GM19193 (cell line): ENCODE measurements around the gene DNAH17.

Experiments used
- POLR2A ChIP-seq: IDR thresholded peaks from 4 replicates; pipeline ENCODE4 v1.6.1; 2011; ENCODE audit not compliant: insufficient read depth, insufficient read length; ENCODE audit errors: extremely low read depth

Gene DNAH17

DNA sequence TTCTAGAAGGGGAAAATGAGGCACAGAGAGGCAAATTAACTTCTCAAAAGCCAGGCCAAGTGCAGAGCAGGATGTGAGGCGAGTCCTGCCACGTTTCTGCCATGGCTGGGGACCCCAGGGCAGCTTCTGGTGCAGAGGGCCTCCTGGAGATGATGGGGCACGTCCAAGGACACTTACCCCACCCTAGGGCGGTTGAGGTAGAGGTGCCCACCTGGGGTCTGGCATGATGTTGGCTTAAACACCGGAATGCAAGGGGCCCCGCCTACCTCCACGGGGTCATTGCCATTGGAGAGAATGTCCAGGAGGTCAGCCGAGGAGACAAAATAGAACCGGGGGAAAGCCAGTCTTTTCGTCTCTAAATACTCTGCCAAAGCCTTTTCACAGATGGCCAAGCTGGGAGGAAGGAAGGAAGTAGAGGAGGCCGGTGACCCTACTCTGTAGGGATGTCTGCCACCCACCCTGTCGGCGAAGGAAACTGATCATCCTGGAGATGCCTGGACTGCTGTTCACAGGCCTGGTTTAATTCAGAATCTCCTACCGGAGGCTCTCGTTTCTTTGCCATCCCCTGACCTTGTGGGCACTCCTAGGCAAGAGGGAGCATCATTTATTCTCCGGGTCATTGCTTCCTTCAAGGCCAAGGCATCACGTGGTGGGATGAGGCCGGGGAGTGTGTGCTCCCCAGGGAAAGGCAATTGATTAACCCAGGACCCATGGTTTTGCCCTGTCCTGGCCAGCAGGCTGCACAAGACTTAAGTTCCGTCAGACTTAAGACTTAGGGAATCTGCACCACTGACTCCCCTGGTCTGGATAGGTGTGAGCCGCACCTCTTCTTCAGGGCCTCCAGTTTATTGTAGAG is 70.5 kb downstream of the DNAH17 start:
- TF ChIP-seq POLR2A, result no peak

DNA sequence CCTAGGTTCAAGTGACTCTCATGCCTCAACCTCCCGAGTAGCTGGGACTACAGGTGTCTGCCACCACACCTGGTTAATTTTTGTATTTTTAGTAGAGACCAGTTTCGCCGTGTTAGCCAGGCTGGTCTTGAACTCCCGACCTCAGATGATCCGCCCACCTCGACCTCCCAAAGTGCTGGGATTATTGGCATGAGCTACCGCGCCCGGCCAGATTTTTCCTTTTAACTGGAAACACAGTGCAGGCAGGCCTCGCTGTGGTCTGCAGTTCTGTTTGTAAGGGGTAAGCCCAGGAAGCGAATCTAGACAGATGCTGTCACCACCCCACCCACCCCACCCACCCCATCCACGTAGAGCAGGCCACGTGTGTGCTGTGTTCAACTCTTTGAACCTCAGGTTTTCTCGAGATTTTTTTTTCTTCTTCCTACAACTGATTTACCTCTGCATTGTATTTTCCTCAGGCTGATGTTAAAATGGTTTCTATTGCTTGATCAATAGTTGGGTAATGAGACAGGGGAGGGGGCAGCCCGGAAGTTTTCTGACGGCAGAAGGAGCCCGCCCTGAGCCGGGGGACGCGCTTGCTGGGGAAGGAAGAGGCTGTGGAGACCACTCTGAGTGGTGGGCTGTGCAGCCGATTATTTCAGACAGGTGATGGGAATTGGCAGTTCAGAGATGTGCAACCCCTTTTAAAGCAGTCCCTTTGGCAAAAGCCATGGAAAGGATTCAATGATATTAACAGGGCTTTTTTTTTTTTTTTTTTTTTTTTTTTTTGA is 72.9 kb downstream of the DNAH17 start:
- TF ChIP-seq POLR2A, result no peak

DNA sequence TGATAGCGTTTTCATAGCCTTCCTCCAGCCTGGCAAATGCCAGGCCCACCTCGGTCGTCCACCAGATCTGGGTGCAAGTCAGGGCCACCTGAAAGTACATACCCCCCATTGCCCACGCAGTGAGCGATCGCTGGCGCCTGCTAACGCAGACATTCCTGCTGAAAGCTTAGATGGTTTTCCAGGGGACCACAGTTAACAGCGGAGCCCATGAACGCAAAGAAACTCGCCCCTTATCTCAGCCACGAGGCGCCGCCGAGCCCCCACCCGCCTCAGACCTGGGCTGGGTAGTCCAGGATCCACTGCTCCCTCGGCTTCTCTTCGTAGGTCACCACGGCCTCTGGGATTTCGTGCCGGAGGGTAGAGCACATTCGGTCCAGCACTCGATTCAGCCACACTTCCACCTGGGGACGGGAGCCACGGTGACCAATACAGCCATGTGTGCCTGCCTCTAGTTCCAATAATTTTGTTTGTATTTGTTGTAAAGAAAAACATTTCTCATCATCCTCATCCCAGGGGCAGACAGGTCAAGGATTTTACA is 74.5 kb downstream of the DNAH17 start:
- TF ChIP-seq POLR2A, result no peak

DNA sequence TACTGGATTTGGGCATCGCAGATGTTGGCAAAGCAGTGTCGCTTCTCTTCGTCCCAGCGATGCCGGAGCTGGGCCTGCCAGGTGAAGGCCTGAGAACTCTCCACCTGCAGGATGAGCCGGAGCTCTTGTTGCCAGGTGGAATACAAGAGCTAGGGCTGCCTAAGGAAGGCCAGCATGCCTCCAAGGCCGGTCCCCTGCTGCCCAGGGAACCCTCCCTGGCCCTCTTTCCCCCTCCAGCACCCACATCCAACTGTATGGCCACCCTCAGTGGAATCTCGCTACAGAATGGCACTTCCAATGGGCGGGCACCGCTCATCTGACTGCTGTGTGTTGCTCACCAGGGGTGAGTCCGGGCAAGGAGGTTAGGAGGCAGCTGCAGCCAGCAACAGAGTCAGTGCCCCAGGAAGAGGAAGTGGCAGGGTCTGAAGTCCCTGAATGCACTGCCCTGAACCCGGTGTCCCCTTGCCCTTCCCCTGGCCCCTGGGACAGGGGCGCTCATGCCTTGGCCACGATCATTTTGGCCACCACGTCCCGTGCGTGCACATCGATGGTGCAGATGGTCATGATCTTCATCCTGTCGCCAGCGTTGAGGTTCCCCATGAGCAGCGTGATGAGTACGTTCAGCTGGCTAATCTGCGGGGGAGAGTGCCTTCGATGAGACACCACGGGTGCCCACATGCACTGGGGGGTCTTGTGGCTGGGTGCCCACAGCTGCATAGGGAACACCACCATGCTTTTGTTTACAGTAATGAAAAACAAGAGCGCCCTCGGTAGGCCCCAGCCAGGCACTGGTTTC is 75.8 kb downstream of the DNAH17 start:
- no peak for TF ChIP-seq POLR2A

DNA sequence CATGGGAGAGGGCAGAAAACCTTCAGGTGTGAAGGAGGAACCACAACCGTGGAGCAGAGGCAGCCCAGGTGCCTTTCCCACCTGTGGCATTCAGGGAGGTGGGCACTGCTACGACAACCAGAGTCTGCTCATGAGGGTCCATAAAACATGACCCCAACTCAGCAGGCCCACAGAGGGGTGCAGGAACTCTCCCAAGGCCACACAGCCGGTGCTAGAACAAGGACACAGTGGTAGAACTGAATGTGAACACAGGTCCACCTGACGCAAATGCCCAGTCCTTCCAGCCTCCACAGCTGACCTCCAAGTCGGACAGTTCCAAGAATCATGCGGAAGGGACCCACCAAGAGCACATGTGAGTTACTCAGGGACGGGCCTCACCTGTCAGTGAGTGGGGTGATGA is 76.4 kb downstream of the DNAH17 start:
- no peak for TF ChIP-seq POLR2A

DNA sequence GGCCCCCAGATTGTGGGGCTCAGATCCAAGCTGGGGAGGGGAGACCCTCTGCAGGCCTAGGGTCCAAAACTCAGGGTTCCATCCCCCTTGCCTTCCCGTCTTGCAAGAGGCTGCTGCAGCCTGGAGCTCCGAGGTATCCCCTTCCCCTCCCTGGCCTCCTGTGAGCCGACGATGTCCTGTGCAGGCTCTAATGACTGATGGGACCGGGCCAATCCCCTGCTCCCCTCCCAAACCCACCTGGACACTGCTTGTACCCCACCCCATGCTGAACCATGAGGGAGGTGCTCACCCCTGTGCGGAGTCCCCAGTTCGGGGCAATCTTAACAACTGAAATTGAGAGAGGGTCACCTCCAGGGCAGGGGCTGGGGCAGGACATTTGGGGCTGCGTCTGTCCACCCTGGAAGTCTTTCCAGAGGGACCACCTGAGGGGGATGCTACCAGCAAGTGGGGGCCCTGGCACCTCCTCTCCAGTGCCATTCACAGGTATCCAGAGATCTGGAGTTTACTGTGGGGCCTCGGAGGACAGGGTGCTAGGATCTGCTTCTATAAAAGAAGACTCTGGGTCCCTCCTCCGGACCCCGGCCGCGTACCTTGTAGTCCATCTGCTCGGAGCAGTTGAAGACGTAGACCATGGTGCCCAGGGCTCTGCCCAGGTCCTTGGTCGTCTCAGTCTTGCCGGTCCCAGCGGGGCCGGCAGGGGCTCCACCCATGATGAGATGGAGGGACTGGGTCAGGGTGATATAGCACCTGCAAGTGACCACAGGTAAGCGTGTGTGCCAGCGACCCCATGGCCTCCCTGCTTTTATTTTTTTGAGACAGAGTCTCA is 77.3 kb downstream of the DNAH17 start:
- TF ChIP-seq POLR2A, result no peak

DNA sequence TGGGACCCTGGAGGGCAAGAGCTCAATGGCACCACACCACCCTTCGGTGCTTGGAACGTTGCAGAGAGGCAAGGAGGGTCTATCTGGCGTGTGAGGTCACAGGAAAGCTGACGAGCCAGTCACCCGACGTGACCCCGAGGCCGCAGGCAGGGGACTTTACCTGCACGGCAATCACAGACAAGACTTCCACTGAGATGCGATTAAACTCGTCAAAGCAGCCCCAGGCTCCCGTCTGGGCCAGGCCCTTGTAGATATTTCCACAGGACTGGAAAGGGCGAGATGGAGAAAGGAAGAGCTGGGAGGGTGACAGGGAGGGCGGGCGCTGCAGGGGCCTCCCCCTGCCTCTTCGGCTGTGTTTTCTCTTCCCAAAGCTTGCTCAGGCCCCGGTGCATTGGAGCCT is 78.3 kb downstream of the DNAH17 start:
- TF ChIP-seq POLR2A, result no peak

DNA sequence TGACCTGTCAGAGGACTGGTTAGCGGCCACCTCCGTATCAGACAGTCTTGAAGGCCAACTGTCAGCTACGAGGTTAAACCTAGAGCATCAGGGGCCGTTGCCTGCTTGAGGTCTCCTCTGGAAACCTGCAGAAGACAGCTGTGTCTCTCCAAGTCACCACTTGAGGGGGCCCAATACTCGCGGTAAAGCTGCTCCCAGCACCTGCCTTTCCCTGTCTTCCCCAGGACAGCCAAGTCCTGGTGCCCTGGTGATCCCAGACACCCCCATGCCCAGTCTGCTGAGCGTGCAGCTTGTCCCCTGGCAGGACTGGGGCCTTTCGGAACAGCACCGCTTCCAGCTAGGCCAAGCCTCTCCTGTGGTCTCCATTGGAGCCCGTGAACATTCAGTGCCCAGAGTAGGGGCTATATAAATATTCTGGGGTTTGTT is 80.1 kb downstream of the DNAH17 start:
- no peak for TF ChIP-seq POLR2A

DNA sequence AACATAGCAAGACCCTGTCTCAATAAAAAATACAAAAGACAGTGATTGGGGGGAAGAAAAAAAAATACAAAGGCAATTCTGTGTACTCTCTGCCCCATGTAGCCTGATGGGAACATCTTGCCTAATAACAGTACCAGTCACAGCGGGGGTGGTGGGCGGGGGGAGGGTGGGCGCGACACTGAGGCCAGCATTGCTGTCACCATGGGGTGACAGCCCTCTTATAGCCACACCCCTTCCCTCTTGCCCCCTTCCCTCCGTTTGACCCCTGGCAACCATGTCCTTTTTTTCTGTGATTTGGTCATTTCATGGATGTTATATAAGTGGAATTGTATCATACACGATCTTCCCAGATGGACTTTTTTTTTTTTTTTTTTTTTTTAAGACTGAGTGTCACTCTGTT is 80.9 kb downstream of the DNAH17 start:
- no peak for TF ChIP-seq POLR2A

DNA sequence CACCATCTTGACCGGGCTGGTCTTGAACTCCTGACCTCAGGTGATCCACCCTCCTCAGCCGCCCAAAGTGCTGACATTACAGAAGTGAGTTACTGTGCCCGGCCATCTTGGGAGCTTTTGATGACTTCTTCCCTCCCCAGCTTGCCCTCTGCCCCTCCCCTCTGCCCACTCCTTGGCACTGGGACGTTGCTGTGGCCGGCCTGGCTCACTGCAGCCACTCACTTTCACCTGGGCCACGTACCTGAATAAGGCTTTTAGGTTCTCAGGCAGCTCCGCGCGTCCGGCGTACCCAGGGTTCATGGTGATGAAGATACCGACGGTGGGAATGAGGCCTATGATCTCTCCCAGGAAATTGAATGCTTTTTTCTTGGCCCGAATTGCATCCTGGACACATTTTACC is 81.6 kb downstream of the DNAH17 start:
- TF ChIP-seq POLR2A, result no peak

DNA sequence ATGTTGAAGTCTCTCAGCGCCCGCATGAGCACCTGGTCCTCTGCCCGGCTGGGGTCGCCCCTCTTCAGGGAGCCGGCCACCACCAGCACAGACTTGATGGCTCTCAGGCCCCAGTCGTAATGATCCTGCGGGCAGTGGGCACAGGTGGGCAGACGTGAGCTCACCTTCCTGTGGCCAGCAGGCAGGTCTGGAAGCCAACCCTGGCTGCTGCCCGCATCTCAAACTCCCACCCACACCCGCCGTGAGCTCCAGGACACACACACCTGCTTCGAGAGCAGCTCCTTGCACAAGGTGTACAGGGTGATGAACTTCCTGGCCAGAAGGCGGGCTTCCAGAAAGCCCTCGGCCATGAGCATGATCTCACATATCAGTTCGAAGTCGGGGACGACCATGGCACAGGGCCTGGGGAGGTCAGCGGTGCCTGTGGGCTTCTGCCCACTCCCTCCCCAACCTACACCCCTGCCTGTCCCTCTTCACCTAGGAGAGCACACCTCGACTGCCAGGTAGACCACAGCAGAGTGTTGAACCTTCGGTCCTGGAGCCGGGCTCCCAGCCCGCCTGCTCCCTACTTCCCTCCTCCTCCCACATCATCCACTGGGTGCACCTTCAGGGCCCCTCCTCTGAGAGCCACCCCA is 82.4 kb downstream of the DNAH17 start:
- TF ChIP-seq POLR2A, result no peak

DNA sequence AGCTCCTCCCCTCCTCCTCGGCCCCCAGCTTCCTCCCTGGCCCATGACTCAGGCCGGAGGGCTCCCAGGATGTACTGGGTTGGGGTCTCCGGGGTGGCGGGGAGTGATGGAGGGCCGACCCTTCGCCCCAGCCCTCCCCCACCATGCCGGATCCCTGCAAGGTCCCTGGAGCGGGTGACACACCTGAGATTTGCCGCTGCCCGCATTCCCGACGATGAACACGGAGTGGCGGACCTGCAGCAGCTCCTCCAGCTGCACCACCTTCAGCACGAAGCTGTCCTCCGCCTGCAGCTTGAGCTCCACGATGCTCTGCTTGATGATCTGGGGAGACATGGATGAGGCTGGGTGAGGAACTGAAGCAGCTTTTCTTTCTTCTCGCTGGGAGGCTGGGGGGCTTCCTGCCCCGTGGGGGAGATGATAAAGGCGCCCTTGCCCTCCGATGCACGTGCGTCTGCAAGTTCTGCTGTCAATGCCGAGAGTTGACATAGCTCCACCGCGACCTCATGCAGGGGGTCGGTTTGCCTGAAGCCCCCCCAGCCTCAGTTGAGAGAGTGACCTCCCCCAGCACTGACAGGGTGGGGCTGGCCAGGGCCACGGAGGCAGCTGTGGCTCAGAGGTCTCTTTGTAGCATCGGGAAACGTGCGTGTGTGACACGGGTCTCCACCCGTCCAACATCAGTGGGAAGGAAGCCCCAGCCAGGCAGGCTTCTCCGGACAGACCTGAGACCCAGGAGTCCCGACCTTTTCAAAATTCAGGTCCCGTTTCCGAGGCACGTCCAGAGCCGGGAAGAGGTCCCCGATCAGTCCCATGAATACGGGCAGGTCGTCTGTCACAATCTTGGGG is 83.1 kb downstream of the DNAH17 start:
- no peak for TF ChIP-seq POLR2A

DNA sequence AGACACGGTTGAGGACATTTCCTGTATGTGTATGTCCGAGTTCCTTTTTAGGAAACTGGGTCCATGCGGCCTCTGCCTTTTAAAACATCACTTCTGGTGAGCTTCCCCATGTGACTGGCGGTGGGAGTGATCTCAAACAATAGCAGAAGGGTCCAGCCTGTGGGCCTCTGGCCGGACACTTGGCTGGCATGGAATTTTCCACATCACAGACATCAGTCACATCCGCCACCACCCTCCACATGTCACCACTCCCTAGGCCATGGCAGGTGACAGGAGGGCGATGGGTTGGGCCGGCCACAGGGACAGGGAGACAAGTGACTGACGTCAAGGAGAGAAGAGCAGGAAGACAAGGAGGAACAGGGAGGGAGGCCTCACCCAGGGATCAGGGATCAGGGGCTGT is 83.7 kb downstream of the DNAH17 start:
- TF ChIP-seq POLR2A, result no peak
